Ovary (tissue), 3 donors: ENCODE measurements around the gene ATG4A.

Experiments used
- POLR2A ChIP-seq: fragments of 450-650 bp; IDR thresholded peaks from one replicate; pipeline ENCODE4 v1.6.1; 2017; ENCODE audit warnings: antibody characterized with exemption, mild to moderate bottlenecking, moderate library complexity
- TF ChIP-seq, protein P1 (sequence below), 3 donors: fragments of 450-650 bp in 2 of 3; fragments of 200-600 bp in 1 of 3; IDR thresholded peaks; one replicate each; pipeline versions ENCODE4 v1.5.1 to v1.8.0; 2016 to 2022; ENCODE audit warnings: antibody characterized with exemption in 3 of 3, mild to moderate bottlenecking in 1 of 3
- donor health status: DM: no; HTN: no; CAD: no.

DNA sequence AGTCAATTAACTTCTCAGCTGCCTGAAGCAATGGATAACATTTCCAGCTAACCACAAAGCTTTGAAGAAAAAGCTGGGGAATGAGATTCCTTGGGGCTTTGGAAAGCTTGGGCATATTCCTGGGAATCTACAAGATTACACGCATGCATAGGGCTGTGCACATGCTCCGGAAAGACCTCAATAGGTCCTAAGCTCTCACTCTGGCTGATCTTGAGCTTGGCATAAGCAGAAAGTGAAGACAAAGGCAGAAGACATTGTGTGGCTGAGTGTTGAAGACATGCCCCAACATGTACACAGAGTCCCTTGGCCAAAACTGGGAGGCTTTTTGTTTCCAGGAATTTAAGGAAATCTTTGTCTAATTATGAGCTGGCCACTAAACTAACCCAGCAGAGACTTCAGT, 31.2 kb downstream of the ATG4A start:
- TF ChIP-seq, protein P1, sequence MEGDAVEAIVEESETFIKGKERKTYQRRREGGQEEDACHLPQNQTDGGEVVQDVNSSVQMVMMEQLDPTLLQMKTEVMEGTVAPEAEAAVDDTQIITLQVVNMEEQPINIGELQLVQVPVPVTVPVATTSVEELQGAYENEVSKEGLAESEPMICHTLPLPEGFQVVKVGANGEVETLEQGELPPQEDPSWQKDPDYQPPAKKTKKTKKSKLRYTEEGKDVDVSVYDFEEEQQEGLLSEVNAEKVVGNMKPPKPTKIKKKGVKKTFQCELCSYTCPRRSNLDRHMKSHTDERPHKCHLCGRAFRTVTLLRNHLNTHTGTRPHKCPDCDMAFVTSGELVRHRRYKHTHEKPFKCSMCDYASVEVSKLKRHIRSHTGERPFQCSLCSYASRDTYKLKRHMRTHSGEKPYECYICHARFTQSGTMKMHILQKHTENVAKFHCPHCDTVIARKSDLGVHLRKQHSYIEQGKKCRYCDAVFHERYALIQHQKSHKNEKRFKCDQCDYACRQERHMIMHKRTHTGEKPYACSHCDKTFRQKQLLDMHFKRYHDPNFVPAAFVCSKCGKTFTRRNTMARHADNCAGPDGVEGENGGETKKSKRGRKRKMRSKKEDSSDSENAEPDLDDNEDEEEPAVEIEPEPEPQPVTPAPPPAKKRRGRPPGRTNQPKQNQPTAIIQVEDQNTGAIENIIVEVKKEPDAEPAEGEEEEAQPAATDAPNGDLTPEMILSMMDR (IDR thresholded peaks at IDR 0.05), result no peak
- TF ChIP-seq POLR2A, result no peak
